ENCODE data around the gene ST7. TPM values are rescaled to one million over a fixed set of nuclear protein-coding genes. Genes with fewer than 3 reads are reported as not detected.

Gene ST7
- total RNA-seq, 3 donors from 2014 or later (not counting 1 experiment from before 2014, with no cell fraction given): 9.8 to 15.7 (median 12.9) TPM

DNA sequence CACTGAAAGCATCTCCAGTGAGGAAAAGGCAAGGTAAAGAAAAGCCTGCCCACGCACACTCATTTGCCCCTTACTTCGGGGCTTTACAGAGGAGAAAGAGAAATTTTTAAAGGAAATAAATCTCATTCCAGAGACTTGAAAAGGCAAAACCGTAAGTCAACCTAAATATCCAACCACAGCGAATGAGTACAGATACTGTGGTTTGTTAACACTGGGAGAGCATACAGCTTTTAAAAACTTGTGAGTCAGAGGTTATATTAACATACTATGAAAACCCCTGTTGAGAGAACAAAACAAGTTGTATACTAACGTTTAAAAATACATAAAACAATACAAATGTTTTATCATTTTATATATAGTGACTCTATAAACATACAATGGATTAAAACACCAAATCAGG lies 28.6 kb upstream of the ST7 start:
- no peak overlapping the region for H3K27ac ChIP-seq (ENCODE audit: low read length)
- ATAC-seq: no peak
- no peaks in the 10 kb centered on the region for H3K9me3 ChIP-seq (ENCODE audit: control insufficient read depth, insufficient read depth, low read length)
- WGBS (ENCODE audit: insufficient coverage): 91% methylated on average over 2 of the region's 5 CpGs
- no peak for DNase-seq
- no peaks in the 10 kb centered on the region for H3K27me3 ChIP-seq (ENCODE audit: control insufficient read depth, insufficient read depth, low read length)
- TF ChIP-seq, protein P1, sequence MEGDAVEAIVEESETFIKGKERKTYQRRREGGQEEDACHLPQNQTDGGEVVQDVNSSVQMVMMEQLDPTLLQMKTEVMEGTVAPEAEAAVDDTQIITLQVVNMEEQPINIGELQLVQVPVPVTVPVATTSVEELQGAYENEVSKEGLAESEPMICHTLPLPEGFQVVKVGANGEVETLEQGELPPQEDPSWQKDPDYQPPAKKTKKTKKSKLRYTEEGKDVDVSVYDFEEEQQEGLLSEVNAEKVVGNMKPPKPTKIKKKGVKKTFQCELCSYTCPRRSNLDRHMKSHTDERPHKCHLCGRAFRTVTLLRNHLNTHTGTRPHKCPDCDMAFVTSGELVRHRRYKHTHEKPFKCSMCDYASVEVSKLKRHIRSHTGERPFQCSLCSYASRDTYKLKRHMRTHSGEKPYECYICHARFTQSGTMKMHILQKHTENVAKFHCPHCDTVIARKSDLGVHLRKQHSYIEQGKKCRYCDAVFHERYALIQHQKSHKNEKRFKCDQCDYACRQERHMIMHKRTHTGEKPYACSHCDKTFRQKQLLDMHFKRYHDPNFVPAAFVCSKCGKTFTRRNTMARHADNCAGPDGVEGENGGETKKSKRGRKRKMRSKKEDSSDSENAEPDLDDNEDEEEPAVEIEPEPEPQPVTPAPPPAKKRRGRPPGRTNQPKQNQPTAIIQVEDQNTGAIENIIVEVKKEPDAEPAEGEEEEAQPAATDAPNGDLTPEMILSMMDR (IDR thresholded peaks at IDR 0.05): no peak
- H3K4me3 ChIP-seq (ENCODE audit: low read length): no peak overlapping the region
- H3K36me3 Mint-ChIP-seq: no peaks in the 10 kb centered on the region
- peaks cover 0 to 9% of the 10 kb centered on the region in 2 donors for H3K4me1 Mint-ChIP-seq
- no peak overlapping the region for H3K27ac Mint-ChIP-seq
- H3K36me3 ChIP-seq (ENCODE audit: control insufficient read depth, insufficient read depth, low read length): no peaks in the 10 kb centered on the region
- no peak overlapping the region for H3K4me3 Mint-ChIP-seq
- H3K9me3 Mint-ChIP-seq: no peaks in the 10 kb centered on the region
- H3K4me1 ChIP-seq (ENCODE audit: control insufficient read depth, insufficient read depth, low read length): no peaks in the 10 kb centered on the region
- H3K27me3 Mint-ChIP-seq (ENCODE audit: low read depth in 2 of 2): no peaks in the 10 kb centered on the region
- intact Hi-C loops (cut with micrococcal nuclease): no loop called here

DNA sequence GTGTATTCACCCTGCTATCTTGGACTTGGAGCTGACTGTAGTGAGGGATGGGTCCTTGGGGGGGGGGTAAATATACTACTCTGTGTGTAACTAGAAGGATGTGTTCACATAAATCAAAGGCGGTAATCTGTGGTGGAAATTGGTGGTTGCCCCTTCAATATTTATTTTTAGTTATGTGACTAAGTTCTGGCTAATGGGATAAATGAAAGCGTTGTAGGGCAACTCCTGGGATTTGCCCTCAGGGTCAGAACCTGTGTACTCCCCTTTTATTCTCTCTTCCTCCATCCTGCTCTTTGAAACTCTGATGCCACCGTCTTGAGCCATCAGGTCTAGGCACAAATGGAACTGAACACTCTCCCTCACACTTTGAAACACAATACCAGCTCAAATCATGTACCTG lies 24.3 kb upstream of the ST7 start:
- Mint-ChIP-seq H3K4me1 (peaks cover 0 to 6% of the 10 kb centered on the region in 2 donors), H3K36me3 (no peaks in the 10 kb centered on the region), H3K27me3 (ENCODE audit: low read depth in 2 of 2) (peaks cover 0 to 2% of the 10 kb centered on the region in 2 donors), H3K27ac (no peak overlapping the region), H3K9me3 (no peaks in the 10 kb centered on the region), H3K4me3 (no peak overlapping the region)
- TF ChIP-seq, protein P1 (IDR thresholded peaks at IDR 0.05): no peak
- no peaks in the 10 kb centered on the region for H3K27me3 ChIP-seq (ENCODE audit: control insufficient read depth, insufficient read depth, low read length)
- 82% methylated on average over 3 of the region's 3 CpGs for WGBS (ENCODE audit: insufficient coverage)
- H3K4me3 ChIP-seq (ENCODE audit: low read length): no peak overlapping the region
- intact Hi-C loops (cut with micrococcal nuclease): no loop called here
- ATAC-seq (no peak), DNase-seq (no peak)
- no peak overlapping the region for H3K27ac ChIP-seq (ENCODE audit: low read length)
- peaks cover 3% of the 10 kb centered on the region for H3K4me1 ChIP-seq (ENCODE audit: control insufficient read depth, insufficient read depth, low read length)
- H3K9me3 ChIP-seq (ENCODE audit: control insufficient read depth, insufficient read depth, low read length): no peaks in the 10 kb centered on the region
- H3K36me3 ChIP-seq (ENCODE audit: control insufficient read depth, insufficient read depth, low read length): no peaks in the 10 kb centered on the region

DNA sequence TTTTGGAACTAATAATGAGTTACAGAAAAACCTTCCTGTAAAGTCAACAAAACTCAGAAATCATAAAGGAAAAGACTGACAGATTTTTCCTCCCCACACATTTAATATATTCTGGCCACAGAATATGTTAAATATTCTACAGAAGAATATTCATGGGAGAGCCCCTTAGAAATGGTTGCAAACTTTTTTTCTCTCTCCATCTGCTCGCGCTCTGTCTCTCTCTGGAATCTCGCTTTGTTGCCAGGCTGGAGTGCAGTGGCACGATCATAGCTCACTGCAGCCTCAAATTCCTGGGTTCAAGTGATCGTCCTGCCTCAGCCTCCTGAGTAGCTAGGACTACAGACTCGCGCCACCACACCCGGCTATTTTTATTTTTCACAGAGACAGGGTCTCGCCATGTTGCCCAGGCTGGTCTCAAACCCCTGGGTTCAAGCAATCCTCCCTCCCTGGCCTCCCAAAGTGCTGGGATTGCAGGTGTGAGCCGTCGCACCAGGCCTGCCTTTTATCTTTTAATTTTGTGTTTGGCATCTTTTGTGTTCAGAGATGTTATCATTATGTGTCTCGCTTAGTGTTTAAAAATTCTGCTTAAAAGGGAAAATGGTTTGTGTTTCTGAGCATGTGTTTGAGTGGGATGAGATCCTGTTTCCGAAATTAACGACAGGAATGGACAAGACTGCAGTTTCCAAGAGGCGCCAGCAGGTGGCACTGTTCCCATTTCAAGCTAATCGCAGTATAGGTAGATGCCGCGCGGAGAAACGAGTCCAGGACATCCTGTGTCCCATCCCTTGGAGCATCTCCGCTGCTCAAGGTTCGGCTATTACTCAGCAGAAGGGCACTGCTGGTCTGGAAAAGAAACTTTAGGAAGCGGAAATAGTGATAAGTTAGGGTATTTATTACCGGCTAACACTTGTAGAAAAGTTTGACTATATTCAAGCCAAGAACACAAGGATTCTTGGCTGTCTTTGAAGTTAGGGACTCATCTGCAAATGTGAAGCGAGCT lies 23.1 kb upstream of the ST7 start:
- H3K27me3 ChIP-seq (ENCODE audit: control insufficient read depth, insufficient read depth, low read length): no peaks in the 10 kb centered on the region
- whole genome bisulfite sequencing (ENCODE audit: insufficient coverage): 42% methylated on average over 25 of the region's 25 CpGs
- Mint-ChIP-seq H3K9me3 (no peaks in the 10 kb centered on the region), H3K4me3 (no peak overlapping the region), H3K27ac (no peak overlapping the region), H3K36me3 (no peaks in the 10 kb centered on the region), H3K27me3 (ENCODE audit: low read depth in 2 of 2) (peaks cover 0 to 2% of the 10 kb centered on the region in 2 donors), H3K4me1 (peaks cover 0 to 6% of the 10 kb centered on the region in 2 donors)
- H3K4me3 ChIP-seq (ENCODE audit: low read length): no peak overlapping the region
- peaks cover 3% of the 10 kb centered on the region for H3K4me1 ChIP-seq (ENCODE audit: control insufficient read depth, insufficient read depth, low read length)
- no peak overlapping the region for H3K27ac ChIP-seq (ENCODE audit: low read length)
- H3K36me3 ChIP-seq (ENCODE audit: control insufficient read depth, insufficient read depth, low read length): no peaks in the 10 kb centered on the region
- peak; percentile 69 to 87 for DNase-seq
- ATAC-seq: peak; percentile 88 to 98 (median 95)
- TF ChIP-seq, protein P1 (IDR thresholded peaks at IDR 0.05): peak; percentile 95
- intact Hi-C loops (cut with micrococcal nuclease): loop anchor here (1.0 to 5.0 kb wide), 4 partner anchors 23 to 1222 kb away; partner anchors contain the start of gene ST7
- no peaks in the 10 kb centered on the region for H3K9me3 ChIP-seq (ENCODE audit: control insufficient read depth, insufficient read depth, low read length)

All from natural killer cell (primary cell).